CD4-positive, alpha-beta T cell treated with Interleukin-17A for 4 hours (primary cell): Measurements from ENCODE around the gene CYS1.
"Not testable (repeated sequence)": the region's sequence is repeated elsewhere in the genome, so short reads cannot be mapped to it uniquely, and the experiment has no call there.

ENCODE experiments used
- DNase-seq: peaks from one replicate; pipeline ENCODE4 v3.0.0-alpha.2; 2020; ENCODE audit warnings: mixed read lengths

Gene CYS1

GRCh38 chr2:10028407-10028987 lies 51.7 kb downstream of the CYS1 start:
- no peak for DNase-seq

GRCh38 chr2:10027660-10028330 lies 52.4 kb downstream of the CYS1 start:
- DNase-seq: no peak

GRCh38 chr2:10026940-10027569 lies 53.2 kb downstream of the CYS1 start:
- DNase-seq: no peak

GRCh38 chr2:10022966-10023662 lies 57.1 kb downstream of the CYS1 start:
- no peak for DNase-seq

GRCh38 chr2:10022445-10022844 lies 57.8 kb downstream of the CYS1 start:
- DNase-seq: no peak

GRCh38 chr2:10022041-10022421 lies 58.2 kb downstream of the CYS1 start:
- DNase-seq: no peak

- DNase-seq: no peak
Measured at GRCh38 chr2:10019602-10020400, 60.4 kb downstream of the CYS1 start.

- DNase-seq: no peak
Measured at GRCh38 chr2:10019174-10019573, 61.0 kb downstream of the CYS1 start.

GRCh38 chr2:10017313-10017941 lies 62.8 kb downstream of the CYS1 start:
- DNase-seq: no peak

- DNase-seq: no peak
Measured at GRCh38 chr2:10016802-10017258, 63.4 kb downstream of the CYS1 start.

- DNase-seq: no peak
Measured at GRCh38 chr2:10016001-10016801, 64.0 kb downstream of the CYS1 start.

GRCh38 chr2:10015376-10015989 lies 64.7 kb downstream of the CYS1 start:
- DNase-seq: not testable (repeated sequence)

GRCh38 chr2:10014418-10015190 lies 65.6 kb downstream of the CYS1 start:
- no peak for DNase-seq

- DNase-seq: not testable (repeated sequence)
Measured at GRCh38 chr2:10013651-10014417, 66.4 kb downstream of the CYS1 start.

GRCh38 chr2:10012963-10013461 lies 67.2 kb downstream of the CYS1 start:
- DNase-seq: no peak

- DNase-seq: not testable (repeated sequence)
Measured at GRCh38 chr2:10012366-10012962, 67.7 kb downstream of the CYS1 start.

- DNase-seq: not testable (repeated sequence)
Measured at GRCh38 chr2:10011606-10012325, 68.4 kb downstream of the CYS1 start.
